Hepatocyte (in vitro differentiated cells): ENCODE results near the gene CHID1. TPM values are rescaled to one million over a fixed set of nuclear protein-coding genes. Genes with fewer than 3 reads are reported as not detected.

Source experiments
- DNase-seq: peaks from one replicate; pipeline ENCODE4 v3.0.0-alpha.2; 2016; ENCODE audit warnings: low spot score
- H2AFZ ChIP-seq: fragments of 200-600 bp; sonication (generic); 2 replicates; pipeline ENCODE4 v1.6.0; 2016; ENCODE audit warnings: antibody characterized with exemption, mild to moderate bottlenecking
- H3K27ac ChIP-seq: fragments of 200-600 bp; sonication (generic); 2 replicates; pipeline ENCODE4 v1.5.1; 2016; ENCODE audit warnings: mild to moderate bottlenecking
- H3K27me3 ChIP-seq: fragments of 200-600 bp; sonication (generic); 2 replicates; pipeline ENCODE4 v1.6.1; 2016
- H3K36me3 ChIP-seq: fragments of 200-600 bp; sonication (generic); replicated peaks from 2 replicates; pipeline ENCODE4 v1.5.1; 2016; ENCODE audit warnings: low read depth; ENCODE audit not compliant: insufficient read depth
- H3K4me1 ChIP-seq: fragments of 200-600 bp; sonication (generic); 2 replicates; pipeline ENCODE4 v1.5.1; 2016; ENCODE audit warnings: mild to moderate bottlenecking, moderate library complexity; ENCODE audit not compliant: insufficient read depth
- H3K4me2 ChIP-seq: fragments of 200-600 bp; sonication (generic); 2 replicates; pipeline ENCODE4 v1.6.0; 2016
- H3K4me3 ChIP-seq: fragments of 200-600 bp; sonication (generic); 2 replicates; pipeline ENCODE4 v1.5.1; 2016; ENCODE audit warnings: mild to moderate bottlenecking
- H3K79me2 ChIP-seq: fragments of 200-600 bp; sonication (generic); 2 replicates; pipeline ENCODE4 v1.6.0; 2017; ENCODE audit warnings: mild to moderate bottlenecking
- H3K9me2 ChIP-seq: fragments of 200-600 bp; sonication (generic); replicated peaks from 2 replicates; pipeline ENCODE4 v1.6.0; 2017; ENCODE audit warnings: mild to moderate bottlenecking; ENCODE audit not compliant: insufficient read depth
- H3K9me3 ChIP-seq: fragments of 200-600 bp; sonication (generic); 2 replicates; pipeline ENCODE4 v1.5.1; 2016; ENCODE audit warnings: low read depth, mild to moderate bottlenecking
- H4K20me1 ChIP-seq: fragments of 200-600 bp; sonication (generic); 2 replicates; pipeline ENCODE4 v1.6.0; 2016; ENCODE audit warnings: mild to moderate bottlenecking; ENCODE audit not compliant: insufficient read depth, poor library complexity, severe bottlenecking
- CTCF ChIP-seq: fragments of 200-600 bp; sonication (generic); IDR thresholded peaks from 2 replicates; pipeline ENCODE4 v1.5.1; 2016; ENCODE audit warnings: antibody characterized with exemption, mild to moderate bottlenecking; ENCODE audit not compliant: poor library complexity
- EZH2 ChIP-seq: fragments of 200-600 bp; sonication (generic); IDR thresholded peaks from 2 replicates; pipeline ENCODE4 v1.6.1; 2016; ENCODE audit warnings: antibody characterized with exemption, mild to moderate bottlenecking, borderline replicate concordance
- EZH2phosphoT487 ChIP-seq: fragments of 200-600 bp; sonication (generic); IDR thresholded peaks from one replicate; pipeline ENCODE4 v1.6.1; 2018; ENCODE audit warnings: antibody characterized with exemption, mild to moderate bottlenecking, low read depth, moderate library complexity; ENCODE audit not compliant: unreplicated experiment, severe bottlenecking
- WGBS: methylation state at CpG from one replicate; pipeline ENCODE4 v1.1.6; 2016; ENCODE audit warnings: low lambda C conversion rate; ENCODE audit errors: missing lambda C conversion rate; 5-methylcytosine and 5-hydroxymethylcytosine counted together
- polyA plus RNA-seq: library from polyadenylated mRNA; unstranded; fragments of >200 nt; fragmentation: Nextera tagmentation; extraction: Ambion mirVana; gene quantifications from 2 replicates; pipeline ENCODE4 v1.2.1, GENCODE V29; 2016
- total RNA-seq: library from RNA; depleted of rRNA; stranded (reverse); fragments of >200 nt; gene quantifications from 2 replicates; pipeline ENCODE4 v1.2.3, GENCODE V29; 2014

The CHID1 gene
- total and polyA plus RNA-seq, 2 experiments from 2014 or later = 92.4 to 155 TPM

- WGBS = 88% methylated on average over 9 of the region's 9 CpGs
- Histone ChIP-seq H3K79me2 (peaks cover 51% of the 10 kb centered on the region), H3K27ac (no peak overlapping the region), H4K20me1 (peaks cover 28% of the 10 kb centered on the region), H3K4me2 (no peak overlapping the region), H3K4me1 (peaks cover 32% of the 10 kb centered on the region), H2AFZ (no peak overlapping the region), H3K4me3 (no peak overlapping the region), H3K27me3 (no peaks in the 10 kb centered on the region), H3K9me3 (no peaks in the 10 kb centered on the region), H3K9me2 (no peaks in the 10 kb centered on the region), H3K36me3 (no peaks in the 10 kb centered on the region)
- no peak for TF ChIP-seq EZH2phosphoT487
- no peak for TF ChIP-seq CTCF
- no peak for TF ChIP-seq EZH2
- DNase-seq = no peak
These were observed 73.9 kb downstream of the CHID1 start for GRCh38 chr11:836700-837099.

- Histone ChIP-seq H2AFZ (no peak overlapping the region), H3K9me2 (no peaks in the 10 kb centered on the region), H3K79me2 (peaks cover 46% of the 10 kb centered on the region), H3K36me3 (no peaks in the 10 kb centered on the region), H3K9me3 (no peaks in the 10 kb centered on the region), H4K20me1 (peaks cover 26% of the 10 kb centered on the region), H3K4me3 (no peak overlapping the region), H3K4me1 (peaks cover 31% of the 10 kb centered on the region), H3K27ac (no peak overlapping the region), H3K27me3 (no peaks in the 10 kb centered on the region), H3K4me2 (no peak overlapping the region)
- no peak for DNase-seq
- no peak for TF ChIP-seq CTCF
- no peak for TF ChIP-seq EZH2phosphoT487
- no peak for TF ChIP-seq EZH2
- 98% methylated on average over 14 of the region's 14 CpGs for WGBS
These were observed 74.3 kb downstream of the CHID1 start for GRCh38 chr11:836274-836673.

DNA sequence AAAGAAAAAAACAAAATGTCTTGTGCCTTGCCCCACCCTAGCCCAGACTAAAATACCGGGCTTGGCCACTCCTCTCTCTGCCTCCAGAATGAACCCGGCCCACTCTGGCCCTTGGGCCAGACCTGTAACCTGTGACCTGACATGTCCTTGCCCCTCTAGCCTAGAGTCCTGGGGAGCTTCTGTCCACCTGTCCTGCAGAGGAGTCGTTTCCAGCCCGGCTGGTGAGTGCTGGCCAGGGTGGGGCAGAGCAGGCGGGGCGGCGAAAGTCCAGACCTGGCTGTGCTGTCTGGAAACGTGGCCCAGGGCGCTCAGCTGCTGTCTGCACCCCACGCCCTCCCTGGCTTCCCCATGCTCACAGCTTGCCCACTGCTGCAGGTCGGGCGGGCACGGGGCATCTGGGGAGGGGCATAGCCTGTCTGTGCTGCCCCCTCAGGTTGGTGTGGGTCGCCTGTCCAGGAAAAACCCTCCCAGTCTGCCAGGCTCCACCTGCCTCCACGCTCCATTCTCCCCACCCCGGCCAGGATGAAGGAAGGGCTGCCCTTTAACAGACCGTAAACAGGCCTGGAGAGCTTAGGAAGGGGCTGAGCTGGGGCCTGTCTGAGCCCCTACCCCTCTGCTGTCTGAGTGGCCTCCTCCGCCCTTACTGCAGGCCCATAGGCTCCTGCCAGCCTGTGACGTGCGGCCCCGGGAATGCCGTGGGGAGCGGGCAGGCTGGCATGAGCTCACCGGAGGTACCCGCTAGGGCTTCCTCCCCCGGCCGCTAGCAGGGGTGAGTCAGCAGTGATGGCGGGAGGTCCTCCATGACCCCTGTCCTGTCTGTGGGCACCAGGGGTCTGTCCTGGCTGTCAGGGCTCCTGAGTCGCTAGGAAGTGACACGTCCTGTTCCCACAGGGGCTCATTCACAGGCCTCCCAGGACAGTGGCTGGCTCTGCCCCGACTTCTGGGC, 76.0 kb downstream of the CHID1 start:
- H4K20me1 ChIP-seq = peaks cover 21% of the 10 kb centered on the region
- H3K4me2 ChIP-seq = peak overlapping the region; percentile 98
- H3K27me3 ChIP-seq = no peaks in the 10 kb centered on the region
- no peak overlapping the region for H3K4me3 ChIP-seq
- H3K27ac ChIP-seq = peak overlapping the region; percentile 87
- H3K79me2 ChIP-seq = peaks cover 31% of the 10 kb centered on the region
- no peaks in the 10 kb centered on the region for H3K9me2 ChIP-seq
- WGBS = 65% methylated on average over 29 of the region's 31 CpGs
- no peaks in the 10 kb centered on the region for H3K36me3 ChIP-seq
- H3K9me3 ChIP-seq = no peaks in the 10 kb centered on the region
- TF ChIP-seq EZH2phosphoT487 = no peak
- TF ChIP-seq EZH2 = no peak
- TF ChIP-seq CTCF = no peak
- no peak overlapping the region for H2AFZ ChIP-seq
- peaks cover 40% of the 10 kb centered on the region for H3K4me1 ChIP-seq
- peak; percentile 71 for DNase-seq
